T-helper 17 cell (primary cell): Measurements from ENCODE around the gene OTOF. TPM values are rescaled to one million over a fixed set of nuclear protein-coding genes. Genes with fewer than 3 reads are reported as not detected.
A peak's percentile ranks its signal among the peaks of the same experiment; 100 is the strongest.

ENCODE experiments used
- ATAC-seq: fragments of 150-1000 bp; cut with Tn5 transposase; 2 replicates; pipeline ENCODE4 v1.10.0; 2021; ENCODE audit warnings: mild to moderate bottlenecking, moderate library complexity
- DNase-seq, 3 donors: peaks; one replicate each; pipeline versions ENCODE4 v3.0.0 to v3.0.0-alpha.2; 2020 to 2021
- H3K9me3 ChIP-seq: one replicate; pipeline ENCODE4 v1.7.0; 2013; ENCODE audit warnings: low read length, mild to moderate bottlenecking; ENCODE audit not compliant: control insufficient read depth, poor library complexity, severe bottlenecking
- H3K27ac Mint-ChIP-seq: one replicate; pipeline ENCODE4 v1.8.0; 2022; ENCODE audit warnings: mild to moderate bottlenecking, moderate library complexity, mixed read lengths
- H3K27me3 Mint-ChIP-seq: one replicate; pipeline ENCODE4 v1.8.0; 2022; ENCODE audit warnings: mixed read lengths
- H3K36me3 Mint-ChIP-seq: one replicate; pipeline ENCODE4 v1.8.0; 2022; ENCODE audit warnings: low read depth, mixed read lengths
- H3K4me1 Mint-ChIP-seq: one replicate; pipeline ENCODE4 v1.8.0; 2022; ENCODE audit warnings: mild to moderate bottlenecking, mixed read lengths
- H3K4me3 Mint-ChIP-seq: one replicate; pipeline ENCODE4 v1.8.0; 2022; ENCODE audit warnings: mild to moderate bottlenecking, moderate library complexity, mixed read lengths
- total RNA-seq, 4 donors: library from RNA in 2 of 4; stranded (reverse) in 2 of 4; gene quantifications; one replicate each; pipeline ENCODE4 v1.2.3 and lab custom pipeline; 2022 to 2026

Gene OTOF
- total RNA-seq, 2 donors from 2014 or later = 0.50 to 0.87 TPM

DNA sequence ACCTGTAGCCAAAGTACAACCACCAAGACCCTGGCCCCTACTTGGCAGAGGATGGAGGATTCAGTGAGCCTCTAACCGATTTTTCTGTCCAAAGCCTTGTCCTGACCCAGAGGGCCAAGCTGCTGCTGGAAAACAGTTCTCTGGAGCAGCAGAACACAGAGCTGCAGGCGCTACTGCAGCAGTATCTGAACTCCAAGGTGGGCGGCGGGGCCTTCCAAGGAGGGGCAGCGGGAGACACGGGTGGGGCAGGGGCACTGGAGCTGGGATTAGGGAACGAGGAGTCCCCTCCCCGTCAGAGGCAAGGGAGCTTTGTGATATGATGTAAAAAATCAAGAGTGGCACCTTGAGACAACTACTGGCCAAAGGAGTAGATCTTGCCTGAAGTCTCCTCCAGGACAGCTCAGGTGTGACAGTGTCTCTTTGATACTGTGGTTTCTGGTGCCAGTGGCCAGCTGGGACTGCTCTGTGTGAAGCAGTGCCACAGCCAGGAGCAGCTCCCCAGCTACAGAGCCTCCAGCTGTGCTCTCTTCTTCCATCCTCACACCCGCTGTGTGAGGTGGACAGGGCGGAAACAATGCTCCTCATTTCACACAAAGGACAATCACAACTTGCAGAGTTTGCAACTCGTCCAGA is 22.8 kb downstream of the OTOF start:
- Mint-ChIP-seq H3K27me3 (peaks cover 21% of the 10 kb centered on the region), H3K4me3 (no peak overlapping the region), H3K27ac (no peak overlapping the region), H3K36me3 (peaks cover 5% of the 10 kb centered on the region), H3K4me1 (peaks cover 5% of the 10 kb centered on the region)
- H3K9me3 ChIP-seq = no peaks in the 10 kb centered on the region
- DNase-seq (no peak), ATAC-seq (no peak)

DNA sequence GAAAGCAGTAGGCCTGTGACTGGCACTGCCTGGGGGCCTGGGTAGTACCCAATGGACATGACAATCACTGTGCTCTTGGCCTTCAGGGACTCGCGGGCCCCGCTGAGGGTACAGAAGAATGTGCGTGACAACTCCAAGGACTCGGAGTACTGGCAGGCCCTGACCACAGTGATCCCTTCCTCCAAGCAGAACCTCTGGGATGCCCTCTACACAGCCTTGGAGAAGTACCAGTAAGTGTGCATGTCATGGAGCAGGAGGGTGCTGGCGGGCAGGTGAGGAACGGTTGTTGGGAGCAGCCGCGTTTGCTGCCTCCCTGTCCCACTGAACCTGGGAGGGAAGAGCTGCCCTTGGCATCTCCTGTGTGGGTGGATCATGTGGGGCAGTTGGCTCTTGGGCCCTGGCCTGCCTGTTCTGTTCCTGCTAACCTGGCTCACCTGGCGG is 23.3 kb downstream of the OTOF start:
- Mint-ChIP-seq H3K27ac (no peak overlapping the region), H3K27me3 (peaks cover 21% of the 10 kb centered on the region), H3K4me1 (peaks cover 3% of the 10 kb centered on the region), H3K4me3 (no peak overlapping the region), H3K36me3 (peaks cover 7% of the 10 kb centered on the region)
- no peaks in the 10 kb centered on the region for H3K9me3 ChIP-seq
- ATAC-seq (no peak), DNase-seq (no peak)

DNA sequence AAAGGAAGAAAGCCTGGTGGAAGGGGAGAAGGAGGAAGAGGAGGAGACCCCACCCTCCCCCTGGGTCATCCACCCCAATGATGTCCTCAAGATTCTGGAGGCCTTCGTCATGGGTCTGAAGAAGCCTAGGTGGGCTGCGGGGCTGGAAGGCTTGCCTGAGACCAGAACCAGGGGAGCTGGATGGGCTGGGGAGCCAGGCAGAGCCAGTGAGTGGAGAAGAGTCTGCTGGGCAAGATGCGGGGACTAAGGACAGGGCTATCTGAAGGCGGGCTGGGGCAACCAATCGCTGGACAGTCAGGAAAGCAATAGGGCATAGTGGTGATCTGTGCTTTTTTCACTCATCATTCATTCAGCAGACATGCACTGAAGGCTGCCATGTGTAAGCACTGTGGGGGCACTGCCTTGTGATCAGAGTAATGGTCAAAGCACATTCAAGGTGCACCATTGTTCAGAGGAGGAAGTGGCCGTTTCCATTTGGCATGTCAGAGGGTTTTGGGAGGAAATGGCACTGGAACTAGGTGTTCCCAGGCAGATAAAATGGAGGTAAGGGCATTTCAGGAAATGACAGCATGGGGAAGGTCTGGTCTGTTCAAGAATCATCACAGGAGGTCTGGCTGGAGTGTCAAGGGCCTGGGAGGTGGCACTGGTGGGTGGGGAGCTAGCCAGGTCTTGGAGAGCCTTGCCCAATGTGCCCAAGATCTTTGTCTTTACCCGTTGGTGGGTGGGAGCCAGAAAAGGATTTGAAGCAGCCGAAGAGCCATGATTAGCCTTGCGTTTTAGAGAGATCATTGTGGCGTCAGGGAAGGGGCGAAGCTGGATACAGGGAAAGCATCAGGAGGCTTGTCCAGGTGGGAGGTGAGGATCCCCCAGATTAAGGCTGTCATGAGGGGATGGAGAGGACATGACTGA is 24.2 kb downstream of the OTOF start:
- H3K27me3 Mint-ChIP-seq = peaks cover 29% of the 10 kb centered on the region
- peak overlapping the region; percentile 4 for H3K27ac Mint-ChIP-seq
- H3K9me3 ChIP-seq = no peaks in the 10 kb centered on the region
- H3K4me3 Mint-ChIP-seq = no peak overlapping the region
- H3K36me3 Mint-ChIP-seq = peaks cover 7% of the 10 kb centered on the region
- peaks cover 3% of the 10 kb centered on the region for H3K4me1 Mint-ChIP-seq
- no peak for ATAC-seq
- no peak for DNase-seq

DNA sequence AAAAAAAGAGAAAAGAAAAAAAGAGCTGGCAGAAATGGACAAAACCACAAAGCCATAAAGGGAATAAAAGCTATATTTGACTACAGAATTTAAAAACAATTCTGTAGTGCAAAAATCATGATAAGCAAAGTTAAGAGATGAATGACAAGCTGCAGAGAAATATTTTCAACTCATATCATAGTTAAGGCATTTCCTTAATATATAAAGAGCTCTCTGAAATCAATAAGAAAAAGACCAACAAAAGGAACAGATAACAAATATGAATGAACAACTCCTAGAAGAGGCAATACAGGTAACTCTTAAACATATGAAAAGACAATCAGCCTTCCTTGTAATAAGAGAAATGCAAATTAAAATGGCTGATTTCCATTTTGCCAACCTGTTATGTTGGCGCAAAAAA is 26.2 kb downstream of the OTOF start:
- no peaks in the 10 kb centered on the region for H3K9me3 ChIP-seq
- DNase-seq (no peak), ATAC-seq (no peak)
- H3K27ac Mint-ChIP-seq = no peak overlapping the region
- peaks cover 7% of the 10 kb centered on the region for H3K36me3 Mint-ChIP-seq
- peaks cover 31% of the 10 kb centered on the region for H3K27me3 Mint-ChIP-seq
- no peak overlapping the region for H3K4me3 Mint-ChIP-seq
- H3K4me1 Mint-ChIP-seq = peaks cover 3% of the 10 kb centered on the region

DNA sequence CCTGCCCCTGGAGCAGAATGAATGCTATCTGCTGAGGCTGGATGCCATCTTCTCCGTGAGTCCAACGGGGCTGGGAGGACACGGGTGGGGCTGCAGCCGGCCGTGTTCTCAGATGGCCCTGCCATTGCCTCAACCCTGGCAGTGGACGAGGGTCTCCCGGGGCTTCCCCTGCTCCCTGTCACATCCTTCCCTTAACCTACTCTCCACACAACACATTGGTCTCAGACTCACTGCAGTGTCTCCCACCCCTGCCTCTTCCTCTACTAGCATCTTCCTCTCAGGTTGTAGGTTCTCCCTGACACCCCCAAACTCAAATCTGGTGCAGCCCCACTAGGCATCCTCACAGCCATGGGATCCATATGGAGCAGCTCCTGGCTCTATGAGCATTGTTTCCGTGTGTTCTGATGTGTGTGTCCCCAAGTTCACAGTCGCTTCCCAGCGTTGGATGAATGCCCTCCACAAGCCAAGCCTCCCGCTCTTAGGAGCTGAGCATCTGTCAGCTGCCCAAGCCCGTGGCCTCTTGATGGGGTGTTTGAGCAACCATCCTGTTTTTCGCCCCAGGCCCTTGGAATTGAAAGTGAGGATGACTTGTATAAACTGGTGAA is 27.8 kb downstream of the OTOF start:
- H3K4me1 Mint-ChIP-seq = peaks cover 3% of the 10 kb centered on the region
- no peak overlapping the region for H3K4me3 Mint-ChIP-seq
- no peak overlapping the region for H3K27ac Mint-ChIP-seq
- DNase-seq (no peak), ATAC-seq (no peak)
- peaks cover 31% of the 10 kb centered on the region for H3K27me3 Mint-ChIP-seq
- H3K36me3 Mint-ChIP-seq = peaks cover 7% of the 10 kb centered on the region
- no peaks in the 10 kb centered on the region for H3K9me3 ChIP-seq

DNA sequence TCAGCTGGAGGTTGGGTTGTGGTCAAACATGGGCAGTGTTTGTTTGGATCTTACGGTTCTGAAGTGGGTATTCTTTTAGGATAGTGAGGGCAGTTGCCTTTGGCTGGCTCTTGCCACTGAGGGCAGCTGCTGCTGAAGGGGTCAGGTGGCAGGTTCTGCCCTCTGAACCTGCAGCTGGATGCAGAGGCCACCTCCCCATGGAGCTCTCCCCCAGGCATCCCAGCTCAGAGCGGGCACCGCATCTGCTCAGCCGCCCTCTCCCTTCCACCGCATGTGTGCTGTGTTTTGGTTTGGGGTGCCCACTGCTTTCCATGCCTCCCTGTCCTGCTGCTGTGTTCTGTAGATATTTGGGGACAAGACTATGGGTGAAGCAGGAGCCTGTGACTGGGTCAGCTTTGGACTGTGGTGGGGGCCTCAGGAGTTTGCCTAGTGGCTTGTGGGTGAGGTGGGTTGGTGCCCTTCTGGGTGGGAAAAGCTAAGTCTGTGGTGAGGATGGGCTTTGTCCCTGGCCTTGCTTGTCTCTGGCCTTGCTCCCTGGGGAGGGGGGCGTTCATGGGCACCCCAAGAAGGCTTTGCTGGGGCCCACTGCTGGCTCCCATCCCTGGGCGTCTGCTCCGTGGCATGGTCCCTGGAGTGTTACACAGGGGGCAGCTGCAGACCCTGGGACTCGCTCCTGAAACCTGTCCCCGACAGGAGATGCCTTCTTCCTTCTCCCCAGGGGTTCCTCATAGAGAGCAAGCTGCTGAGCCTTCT is 28.5 kb downstream of the OTOF start:
- no peak for DNase-seq
- H3K36me3 Mint-ChIP-seq = peaks cover 7% of the 10 kb centered on the region
- H3K4me1 Mint-ChIP-seq = peaks cover 3% of the 10 kb centered on the region
- no peak for ATAC-seq
- H3K27me3 Mint-ChIP-seq = peaks cover 31% of the 10 kb centered on the region
- no peak overlapping the region for H3K27ac Mint-ChIP-seq
- no peaks in the 10 kb centered on the region for H3K9me3 ChIP-seq
- no peak overlapping the region for H3K4me3 Mint-ChIP-seq

DNA sequence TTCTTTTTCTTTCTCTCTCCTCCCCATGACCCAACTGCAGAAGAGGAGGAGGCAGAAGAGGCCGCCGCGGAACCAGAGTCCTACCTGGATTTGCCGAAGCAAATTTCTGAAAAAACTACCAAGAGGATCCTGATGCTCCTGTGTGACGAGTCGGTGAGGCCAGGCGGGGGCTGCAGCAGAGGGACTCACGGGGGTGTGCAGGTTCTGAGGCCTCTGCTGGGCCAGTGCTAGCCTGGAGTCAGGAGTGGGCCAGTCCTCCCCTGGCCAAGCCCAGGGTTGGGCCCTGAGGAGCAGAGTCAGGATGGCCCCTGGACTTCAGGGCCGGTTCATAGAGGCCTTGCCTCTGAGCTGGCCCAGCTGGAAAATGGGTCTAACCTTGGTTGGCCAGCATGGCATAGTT is 29.3 kb downstream of the OTOF start:
- no peaks in the 10 kb centered on the region for H3K9me3 ChIP-seq
- Mint-ChIP-seq H3K4me3 (no peak overlapping the region), H3K27me3 (peaks cover 27% of the 10 kb centered on the region), H3K4me1 (peaks cover 3% of the 10 kb centered on the region), H3K27ac (no peak overlapping the region), H3K36me3 (peaks cover 3% of the 10 kb centered on the region)
- DNase-seq (no peak), ATAC-seq (no peak)

DNA sequence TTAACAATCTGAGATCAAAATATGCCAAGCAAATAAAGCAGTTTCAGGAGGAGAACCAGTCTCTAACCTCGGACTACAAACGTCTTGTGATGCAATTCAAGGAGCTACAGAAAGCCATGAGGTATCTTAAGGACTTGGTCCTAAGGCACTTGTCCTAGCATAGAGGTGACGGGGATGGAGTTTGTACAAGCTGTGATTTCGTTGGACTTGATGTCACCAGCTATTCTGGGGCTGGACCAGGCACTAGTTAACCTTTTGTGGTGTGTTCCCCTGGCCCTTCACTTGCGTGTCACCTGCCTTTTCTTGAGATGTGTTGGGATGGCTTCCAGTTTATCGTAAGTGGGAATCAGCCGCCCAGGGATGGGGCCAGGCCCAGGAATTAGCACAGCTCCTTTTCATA is 33.7 kb downstream of the OTOF start:
- H3K4me1 Mint-ChIP-seq = peaks cover 2% of the 10 kb centered on the region
- H3K36me3 Mint-ChIP-seq = no peaks in the 10 kb centered on the region
- H3K4me3 Mint-ChIP-seq = no peak overlapping the region
- H3K27ac Mint-ChIP-seq = no peak overlapping the region
- no peaks in the 10 kb centered on the region for H3K9me3 ChIP-seq
- DNase-seq (no peak), ATAC-seq (no peak)
- H3K27me3 Mint-ChIP-seq = peaks cover 10% of the 10 kb centered on the region

DNA sequence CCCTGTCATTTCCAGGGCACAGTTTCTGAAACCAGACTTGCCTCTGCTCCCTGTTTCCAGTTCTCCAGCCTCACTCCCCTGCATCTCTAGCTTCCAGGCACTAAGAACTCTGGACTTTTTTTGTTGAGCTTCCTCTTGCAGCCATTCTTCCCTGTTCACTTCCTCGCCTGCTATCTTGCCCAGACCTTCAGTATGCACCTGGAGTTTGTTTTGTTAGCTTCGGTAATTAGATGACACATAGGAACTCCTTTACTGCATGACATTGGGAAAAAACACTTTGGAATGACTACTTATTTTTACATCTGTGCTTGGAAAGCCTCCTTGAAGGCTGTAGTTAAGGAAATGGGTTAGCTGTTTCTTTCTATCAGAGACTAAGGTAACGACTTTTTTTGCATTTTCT is 35.2 kb downstream of the OTOF start:
- DNase-seq = no peak
- no peaks in the 10 kb centered on the region for H3K36me3 Mint-ChIP-seq
- no peak overlapping the region for H3K27ac Mint-ChIP-seq
- no peak overlapping the region for H3K4me3 Mint-ChIP-seq
- no peak for ATAC-seq
- H3K4me1 Mint-ChIP-seq = peaks cover 6% of the 10 kb centered on the region
- H3K9me3 ChIP-seq = no peaks in the 10 kb centered on the region
- peaks cover 11% of the 10 kb centered on the region for H3K27me3 Mint-ChIP-seq

DNA sequence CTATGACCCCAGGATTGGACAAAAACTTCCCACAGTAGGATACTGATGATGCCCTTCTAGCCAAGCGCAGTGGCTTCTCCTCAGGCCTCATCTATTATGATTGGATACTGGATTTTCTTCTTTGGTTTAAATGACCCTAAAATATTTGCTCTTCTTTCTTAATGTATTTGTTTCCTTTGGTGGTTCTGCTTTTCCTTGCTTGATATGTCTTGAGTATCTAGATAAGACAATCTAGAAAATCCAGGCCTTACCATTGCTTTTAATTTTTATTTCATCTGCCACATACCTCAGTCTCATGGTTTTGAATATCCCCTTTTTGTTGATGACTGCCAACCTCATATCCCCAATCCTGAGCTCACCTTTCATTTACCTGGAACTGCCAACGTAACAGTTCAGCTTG is 35.6 kb downstream of the OTOF start:
- H3K36me3 Mint-ChIP-seq = no peaks in the 10 kb centered on the region
- H3K4me3 Mint-ChIP-seq = no peak overlapping the region
- peaks cover 11% of the 10 kb centered on the region for H3K27me3 Mint-ChIP-seq
- DNase-seq = no peak
- no peaks in the 10 kb centered on the region for H3K9me3 ChIP-seq
- peaks cover 6% of the 10 kb centered on the region for H3K4me1 Mint-ChIP-seq
- ATAC-seq = no peak
- H3K27ac Mint-ChIP-seq = no peak overlapping the region

DNA sequence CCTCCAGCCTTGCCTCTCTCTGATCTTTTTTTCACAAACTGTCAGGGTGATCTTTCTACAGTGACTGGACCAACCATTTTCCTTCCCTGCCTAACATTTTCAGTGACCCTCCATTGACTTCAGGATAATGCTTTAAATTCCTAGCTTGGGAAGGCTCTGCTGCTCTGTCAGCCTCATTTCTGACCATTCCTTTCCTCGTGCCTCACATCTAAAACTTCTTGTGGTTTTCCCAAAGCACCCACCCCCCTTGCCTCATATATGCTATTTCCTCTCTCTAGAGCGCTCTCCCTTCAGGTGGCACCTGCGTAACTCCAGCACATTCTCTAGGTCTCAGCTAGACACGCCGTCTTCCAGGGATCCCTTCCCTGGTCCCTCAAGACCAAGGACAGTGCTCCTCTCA is 39.0 kb downstream of the OTOF start:
- no peak overlapping the region for H3K27ac Mint-ChIP-seq
- ATAC-seq (no peak), DNase-seq (no peak)
- H3K9me3 ChIP-seq = no peaks in the 10 kb centered on the region
- no peaks in the 10 kb centered on the region for H3K36me3 Mint-ChIP-seq
- H3K27me3 Mint-ChIP-seq = peaks cover 31% of the 10 kb centered on the region
- H3K4me1 Mint-ChIP-seq = peaks cover 6% of the 10 kb centered on the region
- H3K4me3 Mint-ChIP-seq = no peak overlapping the region

DNA sequence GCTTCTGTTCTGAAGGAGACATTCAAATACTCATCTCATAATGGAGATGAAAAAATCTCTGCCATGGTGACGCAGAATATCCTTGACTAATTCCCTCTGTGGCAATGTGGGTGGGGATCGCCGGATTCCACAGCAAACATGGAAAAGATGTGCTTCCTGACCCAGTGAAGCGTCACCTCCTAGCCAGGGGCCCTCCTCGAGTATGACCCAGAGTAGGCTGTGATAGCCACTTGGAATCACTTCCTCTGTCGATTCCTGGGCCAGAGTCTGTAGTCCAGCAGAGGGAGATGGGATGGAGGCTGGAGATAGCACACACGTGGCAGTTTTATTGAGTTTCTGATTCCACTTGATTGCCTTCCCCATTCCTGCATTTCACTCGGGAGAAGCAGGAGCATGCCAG is 39.4 kb downstream of the OTOF start:
- no peak overlapping the region for H3K27ac Mint-ChIP-seq
- H3K4me1 Mint-ChIP-seq = peaks cover 6% of the 10 kb centered on the region
- no peak for ATAC-seq
- H3K27me3 Mint-ChIP-seq = peaks cover 35% of the 10 kb centered on the region
- DNase-seq = no peak
- H3K9me3 ChIP-seq = no peaks in the 10 kb centered on the region
- H3K4me3 Mint-ChIP-seq = no peak overlapping the region
- no peaks in the 10 kb centered on the region for H3K36me3 Mint-ChIP-seq

DNA sequence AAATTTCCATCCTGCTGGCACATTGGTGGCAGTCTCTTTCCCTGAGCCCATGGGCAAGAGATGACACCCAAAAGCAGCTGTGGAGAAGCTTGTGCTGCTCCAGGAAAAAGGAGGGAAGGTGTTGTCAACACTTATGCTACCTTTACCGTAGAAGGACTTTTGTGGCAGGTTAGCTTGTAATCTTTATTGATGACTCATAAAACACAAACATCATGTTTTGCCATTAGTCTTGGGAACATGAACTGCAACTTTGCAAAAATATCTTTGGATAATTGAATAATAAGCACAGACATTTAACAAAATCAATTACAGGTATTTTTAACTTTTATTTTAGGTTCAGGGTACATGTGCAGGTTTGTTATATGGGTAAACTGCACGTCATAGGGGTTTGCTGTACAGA is 42.8 kb downstream of the OTOF start:
- ATAC-seq = no peak
- no peaks in the 10 kb centered on the region for H3K36me3 Mint-ChIP-seq
- H3K4me3 Mint-ChIP-seq = no peak overlapping the region
- no peak overlapping the region for H3K27ac Mint-ChIP-seq
- peaks cover 56% of the 10 kb centered on the region for H3K27me3 Mint-ChIP-seq
- H3K4me1 Mint-ChIP-seq = peaks cover 6% of the 10 kb centered on the region
- DNase-seq = no peak
- H3K9me3 ChIP-seq = no peaks in the 10 kb centered on the region
